Measurements from ENCODE around the gene RAP1GDS1. TPM values are rescaled to one million over a fixed set of nuclear protein-coding genes. Genes with fewer than 3 reads are reported as not detected.

The RAP1GDS1 gene
- total and polyA plus RNA-seq, 7 donors: 5.6 to 12.4 (median 9.9) TPM

DNA sequence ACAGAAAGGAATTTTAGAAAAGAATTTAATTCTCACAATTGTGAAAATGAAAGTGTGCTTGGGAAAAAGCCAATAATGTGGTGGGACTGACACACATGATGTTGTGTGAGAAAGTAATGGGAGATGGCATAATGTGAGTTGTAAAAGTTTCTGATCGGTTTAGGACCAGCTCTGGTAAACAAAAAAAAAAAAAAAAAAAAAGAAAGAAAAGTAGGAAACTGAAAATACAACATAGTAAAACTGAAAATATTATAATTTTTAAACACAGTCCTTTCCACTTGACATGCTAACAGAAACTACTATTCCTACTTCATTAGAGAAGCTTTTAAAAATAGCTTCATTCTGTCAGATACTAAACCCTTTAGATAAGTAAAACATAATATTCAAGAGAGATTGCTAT lies 28.2 kb downstream of the RAP1GDS1 start:
- 77 to 100% (median 83%) methylated on average over 1 of the region's 1 CpG for WGBS, 3 donors
- Histone ChIP-seq H3K27ac (no peak overlapping the region), H3K9me3 (no peaks in the 10 kb centered on the region), H3K4me1 (peaks cover 14% of the 10 kb centered on the region), H3K27me3 (ENCODE audit: insufficient read depth in 3 of 3, low read length in 2 of 3) (no peaks in the 10 kb centered on the region), H3K4me3 (no peak overlapping the region), H3K36me3 (ENCODE audit: insufficient read depth in 1 of 2, low read depth in 1 of 2) (peaks cover 0 to 8% of the 10 kb centered on the region in 2 donors)
- ATAC-seq: no peak
- intact Hi-C loops (cut with DNase I): no loop called here
- DNase-seq: no peak
- TF ChIP-seq, protein P1, sequence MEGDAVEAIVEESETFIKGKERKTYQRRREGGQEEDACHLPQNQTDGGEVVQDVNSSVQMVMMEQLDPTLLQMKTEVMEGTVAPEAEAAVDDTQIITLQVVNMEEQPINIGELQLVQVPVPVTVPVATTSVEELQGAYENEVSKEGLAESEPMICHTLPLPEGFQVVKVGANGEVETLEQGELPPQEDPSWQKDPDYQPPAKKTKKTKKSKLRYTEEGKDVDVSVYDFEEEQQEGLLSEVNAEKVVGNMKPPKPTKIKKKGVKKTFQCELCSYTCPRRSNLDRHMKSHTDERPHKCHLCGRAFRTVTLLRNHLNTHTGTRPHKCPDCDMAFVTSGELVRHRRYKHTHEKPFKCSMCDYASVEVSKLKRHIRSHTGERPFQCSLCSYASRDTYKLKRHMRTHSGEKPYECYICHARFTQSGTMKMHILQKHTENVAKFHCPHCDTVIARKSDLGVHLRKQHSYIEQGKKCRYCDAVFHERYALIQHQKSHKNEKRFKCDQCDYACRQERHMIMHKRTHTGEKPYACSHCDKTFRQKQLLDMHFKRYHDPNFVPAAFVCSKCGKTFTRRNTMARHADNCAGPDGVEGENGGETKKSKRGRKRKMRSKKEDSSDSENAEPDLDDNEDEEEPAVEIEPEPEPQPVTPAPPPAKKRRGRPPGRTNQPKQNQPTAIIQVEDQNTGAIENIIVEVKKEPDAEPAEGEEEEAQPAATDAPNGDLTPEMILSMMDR (IDR thresholded peaks at IDR 0.05): no peak

DNA sequence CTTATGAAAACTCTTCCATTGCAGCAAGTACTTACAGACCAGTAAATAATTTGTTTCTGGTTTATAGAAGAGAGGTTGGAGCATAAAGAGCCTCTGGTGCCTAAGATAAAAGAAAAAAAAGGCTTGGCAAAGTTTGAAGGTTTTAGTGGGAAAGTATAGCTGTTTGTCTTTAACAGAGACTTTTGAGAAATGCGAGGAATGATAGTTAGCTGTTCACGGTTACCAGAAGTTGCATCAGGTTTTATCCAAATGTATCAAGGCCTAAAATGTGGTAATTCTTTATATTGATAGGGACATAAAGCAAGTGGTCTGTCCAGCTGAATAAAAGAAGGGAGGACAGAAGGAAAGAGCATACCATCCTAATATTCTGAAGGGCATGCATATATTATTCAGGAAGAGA lies 29.3 kb downstream of the RAP1GDS1 start:
- Histone ChIP-seq H3K4me1 (peaks cover 10% of the 10 kb centered on the region), H3K9me3 (no peaks in the 10 kb centered on the region), H3K4me3 (no peak overlapping the region), H3K27ac (no peak overlapping the region), H3K27me3 (ENCODE audit: insufficient read depth in 3 of 3, low read length in 2 of 3) (no peaks in the 10 kb centered on the region), H3K36me3 (ENCODE audit: insufficient read depth in 1 of 2, low read depth in 1 of 2) (peaks cover 0 to 19% of the 10 kb centered on the region in 2 donors)
- ATAC-seq (no peak), DNase-seq (no peak)
- TF ChIP-seq, protein P1 (IDR thresholded peaks at IDR 0.05): no peak
- WGBS, 3 donors: 45 to 65% (median 64%) methylated on average over 2 of the region's 2 CpGs
- intact Hi-C loops (cut with DNase I): no loop called here

DNA sequence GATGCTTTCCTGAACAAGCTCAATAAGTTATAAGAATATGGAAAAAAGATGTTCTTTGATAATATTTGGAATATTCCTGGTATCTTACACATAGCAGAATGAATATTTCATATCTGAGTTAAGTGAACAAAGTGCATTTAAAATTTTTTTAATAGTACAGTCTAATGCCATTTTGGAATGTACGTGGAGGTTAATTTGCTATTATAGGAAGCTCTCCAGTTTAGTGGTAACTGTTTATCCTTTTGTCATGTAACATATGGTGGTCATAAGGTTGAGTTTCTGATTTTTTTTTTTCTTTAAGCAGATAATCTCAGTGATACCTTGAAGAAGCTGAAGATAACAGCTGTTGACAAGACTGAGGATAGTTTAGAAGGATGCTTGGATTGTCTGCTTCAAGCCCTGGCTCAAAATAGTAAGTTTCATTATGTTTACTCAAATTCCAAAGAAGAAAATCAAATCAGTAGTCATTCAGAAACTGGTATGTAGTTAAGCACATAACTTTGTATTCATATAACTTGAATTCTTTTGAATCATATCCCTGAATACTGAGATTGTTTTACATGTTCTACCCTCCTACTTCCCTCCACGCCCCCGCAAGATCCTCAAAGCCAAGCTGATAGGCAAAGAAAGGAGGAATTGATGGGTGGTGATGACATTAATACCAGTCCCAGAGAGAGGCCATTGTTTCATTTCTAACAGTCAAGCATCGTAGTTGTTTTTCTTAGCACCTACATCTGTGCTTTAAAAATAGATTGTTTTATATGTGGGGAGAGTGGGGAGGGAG lies 32.1 kb downstream of the RAP1GDS1 start:
- intact Hi-C loops (cut with DNase I): no loop called here
- Histone ChIP-seq H3K36me3 (ENCODE audit: insufficient read depth in 1 of 2, low read depth in 1 of 2) (peaks cover 0 to 19% of the 10 kb centered on the region in 2 donors), H3K9me3 (no peaks in the 10 kb centered on the region), H3K27me3 (ENCODE audit: insufficient read depth in 3 of 3, low read length in 2 of 3) (no peaks in the 10 kb centered on the region), H3K27ac (no peak overlapping the region), H3K4me1 (peaks cover 10% of the 10 kb centered on the region), H3K4me3 (no peak overlapping the region)
- no peak for ATAC-seq
- TF ChIP-seq, protein P1 (IDR thresholded peaks at IDR 0.05): no peak
- 75 to 78% (median 75%) methylated on average over 4 of the region's 4 CpGs for WGBS, 3 donors
- DNase-seq: no peak

DNA sequence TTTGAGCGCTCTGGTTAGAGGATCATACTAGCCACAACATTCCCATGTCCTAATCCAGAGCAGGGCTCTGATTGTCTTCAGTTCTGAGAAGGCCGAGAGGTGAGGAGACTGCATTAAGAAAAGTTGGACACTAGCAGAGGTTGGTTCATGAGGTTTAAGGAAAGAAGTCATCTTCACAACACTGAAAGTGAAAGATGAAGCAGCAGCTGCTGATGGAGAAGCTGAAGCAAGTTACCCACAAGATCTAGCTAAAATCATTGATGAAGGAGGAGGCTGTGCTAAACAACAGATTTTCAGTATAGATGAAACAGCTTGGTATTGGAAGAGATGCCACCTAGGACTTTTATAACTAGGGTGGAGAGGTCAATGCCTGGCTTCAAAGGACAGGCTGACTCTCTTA lies 36.8 kb downstream of the RAP1GDS1 start:
- WGBS, 3 donors: 97 to 100% (median 99%) methylated on average over 2 of the region's 2 CpGs
- no peak overlapping the region for H3K27ac ChIP-seq
- no peaks in the 10 kb centered on the region for H3K4me1 ChIP-seq
- intact Hi-C loops (cut with DNase I): no loop called here
- H3K9me3 ChIP-seq: no peaks in the 10 kb centered on the region
- peaks cover 0 to 19% of the 10 kb centered on the region in 2 donors for H3K36me3 ChIP-seq (ENCODE audit: insufficient read depth in 1 of 2, low read depth in 1 of 2)
- no peak for ATAC-seq
- no peaks in the 10 kb centered on the region for H3K27me3 ChIP-seq (ENCODE audit: insufficient read depth in 3 of 3, low read length in 2 of 3)
- TF ChIP-seq, protein P1 (IDR thresholded peaks at IDR 0.05): no peak
- H3K4me3 ChIP-seq: no peak overlapping the region
- no peak for DNase-seq

DNA sequence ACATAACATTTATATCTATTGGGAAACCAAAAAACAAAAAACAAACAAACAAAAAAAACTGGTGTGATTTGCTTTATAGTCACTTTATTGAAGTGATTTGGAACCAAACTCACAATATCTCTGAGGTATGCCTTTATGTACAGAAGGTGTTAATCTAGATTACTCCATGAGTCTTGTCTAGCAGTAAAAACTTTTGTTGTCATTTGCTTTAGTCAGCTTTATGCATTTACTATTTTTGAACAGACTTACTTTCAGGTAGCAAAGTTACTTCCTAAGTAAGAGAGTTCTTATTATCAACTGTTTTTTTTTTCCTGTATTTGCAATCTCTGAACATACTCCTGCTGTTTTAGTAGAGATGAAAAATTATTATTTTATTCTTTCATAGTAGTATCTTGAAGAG lies 39.5 kb downstream of the RAP1GDS1 start:
- Histone ChIP-seq H3K4me3 (no peak overlapping the region), H3K9me3 (peaks cover 11% of the 10 kb centered on the region), H3K4me1 (no peaks in the 10 kb centered on the region), H3K27ac (no peak overlapping the region), H3K36me3 (ENCODE audit: insufficient read depth in 1 of 2, low read depth in 1 of 2) (no peaks in the 10 kb centered on the region), H3K27me3 (ENCODE audit: insufficient read depth in 3 of 3, low read length in 2 of 3) (no peaks in the 10 kb centered on the region)
- TF ChIP-seq, protein P1 (IDR thresholded peaks at IDR 0.05): no peak
- ATAC-seq: no peak
- intact Hi-C loops (cut with DNase I): no loop called here
- DNase-seq: no peak
